Right renal cortex interstitium (tissue), 3 donors: ENCODE measurements around the gene PER3. TPM values are rescaled to one million over a fixed set of nuclear protein-coding genes. Genes with fewer than 3 reads are reported as not detected.
"Not testable (repeated sequence)": the region's sequence is repeated elsewhere in the genome, so short reads cannot be mapped to it uniquely, and the experiment has no call there.

Experiments used
- DNase-seq, 3 donors: peaks; one replicate each; pipeline ENCODE4 v3.0.0-alpha.2; 2013; ENCODE audit warnings: low read depth in 3 of 3, low spot score in 2 of 3
- polyA plus RNA-seq, 3 donors: library from polyadenylated mRNA; unstranded; fragments of 120-200 nt; gene quantifications; one replicate each; pipeline ENCODE4 v1.2.1, GENCODE V29; 2013; ENCODE audit not compliant: insufficient read length in 3 of 3

Gene PER3
- polyA plus RNA-seq, 3 donors, result 11.6 to 13.3 (median 12.9) TPM

- DNase-seq, result no peak
Observed at GRCh38 chr1:7777591-7777990, 6.5 kb upstream of the PER3 start.

GRCh38 chr1:7778133-7778628 is 5.9 kb upstream of the PER3 start:
- DNase-seq, result no peak

DNA sequence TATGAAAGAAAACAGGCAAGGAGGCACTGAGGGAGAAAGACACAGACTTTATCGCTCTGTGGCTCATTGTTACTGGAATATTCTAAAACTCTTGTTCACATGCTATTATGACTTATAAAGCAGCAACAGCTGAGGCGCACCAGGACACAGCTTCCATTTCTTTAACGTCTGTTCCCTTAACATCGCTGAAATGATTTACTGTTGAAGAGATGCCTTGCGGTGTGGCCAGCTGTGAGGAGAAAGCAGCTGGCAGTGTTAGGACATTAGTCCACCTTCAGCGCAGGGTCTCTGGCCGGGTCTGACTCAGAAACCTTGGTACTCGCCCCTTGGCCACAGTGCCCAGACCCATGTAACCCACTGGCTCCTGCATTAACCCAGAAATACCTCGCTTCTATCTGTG is 3.1 kb upstream of the PER3 start:
- DNase-seq, result no peak

DNA sequence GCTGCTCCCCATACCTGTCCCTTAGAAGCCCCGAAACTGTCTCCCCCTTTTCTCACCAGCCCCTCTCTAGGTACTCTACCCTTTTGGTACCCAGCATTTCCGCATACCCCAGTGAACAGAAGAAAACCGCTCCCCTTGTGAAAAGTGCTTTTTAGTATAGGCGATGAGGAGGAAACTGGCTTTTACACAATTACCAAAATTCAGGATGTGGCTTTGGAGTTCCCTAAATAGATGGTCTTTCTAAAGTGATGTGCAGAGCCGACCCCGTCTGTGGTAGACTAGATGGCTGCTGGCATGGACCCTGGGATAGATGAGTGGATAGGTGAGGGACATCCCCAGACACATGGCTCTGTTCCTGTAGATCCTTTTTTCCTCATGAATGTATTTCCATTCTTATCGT is 2.6 kb upstream of the PER3 start:
- DNase-seq, result no peak

DNA sequence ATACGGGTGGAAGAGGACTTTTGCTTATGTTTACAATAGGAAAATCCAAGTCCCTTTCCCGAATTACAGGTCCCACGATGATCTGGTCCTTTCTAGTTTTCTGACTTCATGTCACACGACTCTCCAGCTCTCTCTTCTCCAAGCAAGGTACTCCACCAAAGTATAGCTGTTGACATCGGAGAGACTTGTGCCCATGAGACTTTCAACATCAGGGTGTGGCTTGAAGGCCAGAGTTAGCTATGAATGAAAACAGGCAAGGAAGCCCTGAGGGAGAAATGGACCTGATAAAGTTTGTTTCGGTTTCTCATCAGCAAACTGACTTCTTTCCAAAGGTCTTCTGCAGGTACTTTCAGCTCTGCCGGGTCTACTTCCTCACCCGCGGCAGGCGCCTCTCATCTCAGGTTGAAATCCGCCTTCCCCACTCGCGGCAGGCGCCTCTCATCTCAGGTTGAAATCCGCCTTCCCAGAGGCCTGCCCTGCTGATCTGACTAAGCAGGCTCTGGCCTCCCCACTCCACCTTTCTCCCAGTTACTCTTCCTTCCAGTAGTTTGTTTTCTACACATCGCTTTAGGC is 2.1 kb upstream of the PER3 start:
- DNase-seq, result no peak

GRCh38 chr1:7783178-7783711 is 846 bp upstream of the PER3 start:
- DNase-seq, result no peak

GRCh38 chr1:7784492-7785071 is 491 bp downstream of the PER3 start:
- DNase-seq, result no peak

DNA sequence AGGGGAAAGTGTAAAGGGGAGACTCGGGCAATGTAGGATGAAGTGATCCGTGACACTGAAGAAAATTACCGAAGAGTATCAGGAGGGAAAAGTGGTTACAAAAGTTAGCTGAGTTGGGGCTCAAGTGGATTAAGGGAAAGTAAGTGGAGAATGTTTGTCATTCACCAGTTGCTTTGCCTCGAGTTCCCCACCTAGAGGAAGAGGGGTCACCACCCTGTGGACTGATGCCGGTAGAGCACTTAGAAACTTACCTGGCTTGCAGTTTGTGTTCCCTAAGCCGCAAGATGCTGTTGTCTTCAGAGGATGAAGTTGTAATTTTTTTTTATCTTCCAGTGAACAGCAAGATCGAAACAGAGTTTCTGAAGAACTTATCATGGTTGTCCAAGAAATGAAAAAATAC is 1.0 kb downstream of the PER3 start:
- no peak for DNase-seq

- DNase-seq, result no peak
Observed at GRCh38 chr1:7786795-7787194, 2.7 kb downstream of the PER3 start.

DNA sequence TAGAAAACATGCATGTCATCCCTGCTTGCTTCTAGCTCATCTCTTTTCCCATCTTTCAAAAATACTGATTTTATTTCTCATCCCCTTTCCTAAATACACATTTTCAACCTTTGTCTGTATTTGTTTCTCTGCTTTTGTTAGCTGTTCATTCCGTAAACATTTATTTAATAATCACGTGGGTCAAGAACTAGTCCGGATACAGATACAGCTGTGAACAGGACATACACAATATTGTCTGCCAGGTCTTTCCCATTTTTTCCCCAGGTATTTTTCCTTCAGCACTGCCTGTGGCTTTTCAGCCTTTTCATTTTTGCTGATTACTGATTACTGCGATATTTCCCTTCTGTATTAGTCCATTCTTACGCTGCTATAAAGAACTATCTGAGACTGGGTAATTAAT is 5.7 kb downstream of the PER3 start:
- DNase-seq, result no peak

DNA sequence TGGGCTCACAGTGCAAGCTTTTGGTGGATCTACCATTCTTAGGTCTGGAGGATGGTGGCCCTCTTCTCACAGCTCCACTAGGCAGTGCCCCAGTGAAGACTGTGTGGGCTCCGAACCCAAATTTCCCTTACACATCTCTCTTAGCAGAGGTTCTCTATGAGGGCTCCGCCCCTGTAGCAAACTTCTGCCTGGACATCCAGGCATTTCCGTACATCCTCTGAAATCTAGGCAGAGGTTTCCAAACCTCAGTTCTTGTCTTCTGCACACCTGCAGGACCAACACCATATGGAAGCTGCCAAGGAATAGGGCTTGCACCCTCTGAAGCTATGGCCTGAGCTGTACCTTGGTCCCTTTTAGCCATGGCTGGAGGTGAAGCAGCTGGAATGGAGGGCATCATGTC is 6.9 kb downstream of the PER3 start:
- DNase-seq, result not testable (repeated sequence)

DNA sequence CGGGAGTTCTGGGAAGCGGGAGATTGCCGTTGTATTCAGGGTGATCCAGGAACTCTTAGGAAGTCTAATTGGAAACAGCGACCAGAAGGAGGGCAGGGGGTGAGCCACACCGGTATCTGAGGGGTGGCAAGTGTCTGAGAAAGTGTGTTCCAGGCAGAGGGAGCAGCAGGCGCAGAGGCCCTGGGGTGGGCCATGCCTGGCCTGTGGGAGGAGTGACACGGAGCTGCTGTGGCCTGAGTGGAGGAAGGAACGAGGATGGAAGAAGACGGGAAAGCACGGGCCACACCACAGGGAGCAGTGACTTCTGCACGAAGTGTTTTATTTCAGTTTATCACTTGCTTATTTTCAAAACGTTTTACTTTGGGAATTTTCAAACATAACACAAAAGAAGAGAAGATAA is 11.3 kb downstream of the PER3 start:
- DNase-seq, result no peak

DNA sequence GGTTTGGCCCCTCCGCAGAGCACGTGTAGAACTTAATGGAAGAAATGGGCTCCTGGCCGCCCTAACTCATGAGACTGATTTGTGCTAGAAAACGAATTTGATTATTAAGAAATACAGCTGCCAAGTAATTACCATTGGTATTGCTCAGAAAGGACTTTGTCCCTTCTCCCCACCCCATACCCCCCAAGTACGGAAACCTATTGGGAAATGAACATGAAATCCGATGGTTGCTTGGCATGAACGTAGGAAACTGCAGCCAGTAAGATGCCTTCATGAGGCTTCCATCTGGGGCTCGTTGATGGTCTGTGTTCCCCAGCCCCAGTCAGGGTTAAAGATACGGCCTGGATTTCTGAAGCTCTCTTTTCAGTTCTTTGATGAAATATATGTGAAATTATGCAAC is 21.4 kb downstream of the PER3 start:
- DNase-seq, result no peak

DNA sequence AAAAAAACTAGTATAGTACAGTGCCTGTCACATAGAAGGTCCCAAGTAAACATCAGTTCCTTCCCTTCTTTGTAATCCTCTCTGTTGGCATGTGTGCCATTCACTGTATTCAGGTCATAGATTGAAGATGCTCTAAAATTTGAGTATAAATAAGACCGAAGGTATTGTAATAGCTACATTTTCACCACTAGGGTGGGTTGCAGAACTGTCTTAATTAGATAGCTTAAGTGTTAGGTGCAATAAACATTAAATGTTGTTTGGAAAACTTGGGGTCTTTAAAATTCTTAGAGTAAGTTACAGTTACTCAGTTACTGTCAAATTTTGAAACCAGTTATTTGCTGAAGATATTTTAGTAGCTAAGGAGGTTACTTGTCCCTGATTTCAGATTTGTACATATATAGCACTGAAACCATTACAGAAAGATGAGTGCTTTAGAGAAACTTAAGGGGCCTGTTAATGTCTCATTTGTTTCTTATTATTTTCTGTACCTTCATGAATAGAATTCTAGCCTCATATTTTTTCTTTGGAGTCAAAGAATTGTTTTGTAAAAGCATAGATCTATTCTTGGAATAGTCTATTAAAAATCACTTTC is 24.3 kb downstream of the PER3 start:
- DNase-seq, result no peak

DNA sequence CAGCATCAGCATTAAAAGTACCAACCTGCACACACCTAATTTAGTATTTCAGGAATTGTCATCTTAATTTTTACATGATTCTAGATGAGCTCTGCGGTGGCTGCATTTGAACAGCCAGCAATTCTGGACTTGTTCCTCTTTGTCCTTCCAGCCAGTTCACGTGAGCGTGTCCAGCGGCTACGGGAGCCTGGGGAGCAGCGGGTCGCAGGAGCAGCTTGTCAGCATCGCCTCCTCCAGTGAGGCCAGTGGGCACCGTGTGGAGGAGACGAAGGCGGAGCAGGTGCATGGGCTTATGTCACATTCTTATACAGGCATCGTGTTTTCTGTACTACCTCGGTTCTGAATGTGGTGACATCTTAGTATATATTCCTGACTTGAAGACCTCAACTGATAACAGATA is 25.7 kb downstream of the PER3 start:
- no peak for DNase-seq

DNA sequence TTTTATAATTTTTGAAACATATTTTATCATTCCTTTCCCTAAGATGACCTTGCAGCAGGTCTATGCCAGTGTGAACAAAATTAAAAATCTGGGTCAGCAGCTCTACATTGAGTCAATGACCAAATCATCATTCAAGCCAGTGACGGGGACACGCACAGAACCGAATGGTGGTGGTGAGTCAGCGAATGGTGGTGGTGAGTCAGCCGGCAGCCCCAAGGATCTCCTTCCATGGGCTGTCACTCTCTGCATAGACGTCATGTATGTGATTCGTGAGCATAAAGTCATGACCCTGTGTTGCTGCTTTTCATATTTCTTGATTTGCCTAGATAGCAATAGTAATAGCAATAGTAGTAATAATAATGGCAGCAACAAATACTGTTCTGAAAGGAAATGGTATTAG is 26.3 kb downstream of the PER3 start:
- no peak for DNase-seq

- no peak for DNase-seq
Observed at GRCh38 chr1:7811476-7811875, 27.4 kb downstream of the PER3 start.

DNA sequence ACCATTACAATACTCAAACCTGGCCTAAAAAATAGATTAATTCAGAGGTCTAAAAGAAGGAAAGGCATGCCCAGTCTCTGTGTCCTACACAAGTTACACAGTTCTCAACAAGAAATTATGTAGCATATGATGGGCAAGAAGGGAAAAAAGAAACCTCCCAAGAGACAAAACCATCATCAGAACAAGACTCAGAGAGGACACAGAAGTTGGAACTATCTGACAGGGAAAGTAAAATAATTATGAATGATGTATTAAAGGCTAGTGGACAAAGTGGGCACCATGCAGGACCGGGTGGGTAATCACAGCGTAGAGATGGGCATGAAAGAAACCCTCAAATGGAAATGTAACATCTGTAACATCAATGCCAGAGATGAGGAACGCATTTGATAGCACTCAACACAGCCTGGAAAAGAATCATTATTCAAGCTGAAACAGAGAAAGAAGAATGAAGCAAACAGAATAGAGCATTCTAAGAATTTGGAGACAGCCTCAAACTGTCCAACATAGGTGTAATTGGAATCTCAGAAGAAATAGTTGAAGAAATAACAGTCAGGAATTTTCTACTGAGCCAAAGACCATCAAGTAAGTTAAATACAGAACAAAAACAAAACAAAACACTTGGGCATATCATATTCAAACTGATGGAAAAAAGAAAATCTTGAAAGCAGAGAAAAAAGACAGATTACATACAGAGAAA is 29.7 kb downstream of the PER3 start:
- no peak for DNase-seq

- no peak for DNase-seq
Observed at GRCh38 chr1:7821282-7821681, 37.2 kb downstream of the PER3 start.

GRCh38 chr1:7824701-7825100 is 40.6 kb downstream of the PER3 start:
- no peak for DNase-seq

- DNase-seq, result no peak
Observed at GRCh38 chr1:7826363-7826762, 42.3 kb downstream of the PER3 start.
